ENCODE data around the gene XPO6. TPM values are rescaled to one million over a fixed set of nuclear protein-coding genes. Genes with fewer than 3 reads are reported as not detected.

The XPO6 gene
- total RNA-seq, 1 donor from 2014 or later = 232 TPM

DNA sequence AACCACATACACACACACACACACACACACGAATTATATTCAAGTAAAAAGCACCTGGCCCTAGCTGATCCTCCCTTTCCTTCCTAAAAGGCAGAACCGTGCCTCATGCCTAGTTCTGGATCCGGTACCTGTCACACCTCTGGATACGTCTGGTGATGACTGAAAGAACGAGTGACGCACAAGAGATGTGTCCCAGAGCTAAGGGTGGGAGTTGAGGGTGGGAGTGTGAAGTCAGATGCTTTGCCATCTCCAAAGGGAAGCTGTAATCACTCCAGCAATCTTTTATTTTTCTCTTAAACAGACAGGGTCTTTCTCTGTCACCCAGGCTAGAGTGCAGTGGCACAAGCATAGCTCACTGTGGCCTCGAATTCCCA lies 121.8 kb downstream of the XPO6 start:
- Mint-ChIP-seq H3K36me3 (ENCODE audit: unreplicated experiment) (no peaks in the 10 kb centered on the region), H3K27me3 (ENCODE audit: unreplicated experiment) (peaks cover 2% of the 10 kb centered on the region), H3K4me3 (ENCODE audit: unreplicated experiment) (no peak overlapping the region), H3K9me3 (ENCODE audit: unreplicated experiment) (peaks cover 2% of the 10 kb centered on the region), H3K27ac (ENCODE audit: unreplicated experiment) (no peak overlapping the region), H3K4me1 (ENCODE audit: low read depth, unreplicated experiment) (peaks cover 10% of the 10 kb centered on the region)
- no peak for DNase-seq
- TF ChIP-seq, protein P1, sequence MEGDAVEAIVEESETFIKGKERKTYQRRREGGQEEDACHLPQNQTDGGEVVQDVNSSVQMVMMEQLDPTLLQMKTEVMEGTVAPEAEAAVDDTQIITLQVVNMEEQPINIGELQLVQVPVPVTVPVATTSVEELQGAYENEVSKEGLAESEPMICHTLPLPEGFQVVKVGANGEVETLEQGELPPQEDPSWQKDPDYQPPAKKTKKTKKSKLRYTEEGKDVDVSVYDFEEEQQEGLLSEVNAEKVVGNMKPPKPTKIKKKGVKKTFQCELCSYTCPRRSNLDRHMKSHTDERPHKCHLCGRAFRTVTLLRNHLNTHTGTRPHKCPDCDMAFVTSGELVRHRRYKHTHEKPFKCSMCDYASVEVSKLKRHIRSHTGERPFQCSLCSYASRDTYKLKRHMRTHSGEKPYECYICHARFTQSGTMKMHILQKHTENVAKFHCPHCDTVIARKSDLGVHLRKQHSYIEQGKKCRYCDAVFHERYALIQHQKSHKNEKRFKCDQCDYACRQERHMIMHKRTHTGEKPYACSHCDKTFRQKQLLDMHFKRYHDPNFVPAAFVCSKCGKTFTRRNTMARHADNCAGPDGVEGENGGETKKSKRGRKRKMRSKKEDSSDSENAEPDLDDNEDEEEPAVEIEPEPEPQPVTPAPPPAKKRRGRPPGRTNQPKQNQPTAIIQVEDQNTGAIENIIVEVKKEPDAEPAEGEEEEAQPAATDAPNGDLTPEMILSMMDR (IDR thresholded peaks at IDR 0.05; ENCODE audit: partially characterized antibody, unreplicated experiment) = no peak

GRCh38 chr16:28089205-28089991 lies 122.4 kb downstream of the XPO6 start:
- DNase-seq = peak; percentile 2
- TF ChIP-seq, protein P1 (IDR thresholded peaks at IDR 0.05; ENCODE audit: partially characterized antibody, unreplicated experiment) = no peak
- Mint-ChIP-seq H3K36me3 (ENCODE audit: unreplicated experiment) (no peaks in the 10 kb centered on the region), H3K27me3 (ENCODE audit: unreplicated experiment) (peaks cover 2% of the 10 kb centered on the region), H3K4me1 (ENCODE audit: low read depth, unreplicated experiment) (peaks cover 10% of the 10 kb centered on the region), H3K9me3 (ENCODE audit: unreplicated experiment) (peaks cover 2% of the 10 kb centered on the region), H3K27ac (ENCODE audit: unreplicated experiment) (no peak overlapping the region), H3K4me3 (ENCODE audit: unreplicated experiment) (no peak overlapping the region)

DNA sequence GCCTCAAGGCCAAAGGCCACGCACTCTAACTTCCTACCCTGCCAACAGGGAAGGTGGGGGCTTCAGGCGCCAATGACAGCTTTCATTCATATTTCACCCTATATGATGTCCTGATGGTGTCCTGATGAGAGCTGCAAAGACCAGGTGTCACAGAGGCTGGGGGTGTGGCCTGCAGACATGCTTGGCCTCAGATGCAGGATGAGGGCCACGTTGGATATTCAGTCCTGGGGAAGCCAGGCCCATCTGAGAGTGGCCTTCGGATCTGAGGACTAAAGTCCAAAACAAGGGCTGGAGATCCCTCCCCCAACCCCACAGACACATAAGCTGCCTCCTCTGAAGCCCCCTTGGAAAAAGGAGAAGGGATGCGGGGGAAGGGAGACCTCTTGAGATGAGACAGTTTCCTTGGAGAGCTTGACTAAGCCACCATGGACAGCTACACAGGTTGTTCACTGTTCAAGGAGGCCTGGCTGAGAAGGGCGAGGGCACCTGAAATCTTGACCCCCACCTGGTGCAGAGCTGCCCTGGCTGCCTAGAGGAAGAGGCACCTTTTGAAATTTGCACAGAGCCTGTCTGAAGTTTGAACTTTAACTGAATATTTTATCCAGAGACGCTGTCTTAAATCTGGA lies 124.0 kb downstream of the XPO6 start:
- Mint-ChIP-seq H3K4me1 (ENCODE audit: low read depth, unreplicated experiment) (peaks cover 5% of the 10 kb centered on the region), H3K9me3 (ENCODE audit: unreplicated experiment) (peaks cover 2% of the 10 kb centered on the region), H3K4me3 (ENCODE audit: unreplicated experiment) (no peak overlapping the region), H3K27ac (ENCODE audit: unreplicated experiment) (no peak overlapping the region), H3K27me3 (ENCODE audit: unreplicated experiment) (peaks cover 2% of the 10 kb centered on the region), H3K36me3 (ENCODE audit: unreplicated experiment) (no peaks in the 10 kb centered on the region)
- no peak for DNase-seq
- TF ChIP-seq, protein P1 (IDR thresholded peaks at IDR 0.05; ENCODE audit: partially characterized antibody, unreplicated experiment) = no peak

DNA sequence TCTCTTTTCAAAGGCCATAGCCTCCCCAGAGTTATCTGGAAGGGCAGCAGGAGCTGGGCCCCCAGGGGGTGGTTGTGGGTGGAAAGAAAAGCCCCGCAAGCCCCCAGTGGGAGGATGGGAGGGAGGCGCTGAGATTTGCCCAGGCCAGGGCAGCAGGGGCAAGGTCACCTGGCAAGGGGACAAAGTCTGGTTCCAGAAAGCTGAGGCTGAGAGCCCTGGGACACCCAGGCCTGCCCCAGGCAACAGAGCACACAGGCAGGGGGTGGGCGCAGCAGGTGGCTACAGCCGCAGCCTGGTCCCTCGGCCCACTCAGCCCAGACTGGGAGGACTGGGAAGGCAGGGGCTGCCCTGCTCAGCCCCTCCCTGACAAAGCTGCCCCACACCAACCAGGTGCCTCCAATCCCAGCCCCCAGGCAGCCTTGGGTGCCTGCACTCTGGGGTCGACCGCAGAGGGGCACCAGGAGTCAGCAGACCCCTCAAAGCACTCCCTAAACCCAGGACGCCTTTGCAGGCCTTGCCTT lies 124.6 kb downstream of the XPO6 start:
- Mint-ChIP-seq H3K27me3 (ENCODE audit: unreplicated experiment) (peaks cover 2% of the 10 kb centered on the region), H3K4me3 (ENCODE audit: unreplicated experiment) (no peak overlapping the region), H3K9me3 (ENCODE audit: unreplicated experiment) (peaks cover 2% of the 10 kb centered on the region), H3K4me1 (ENCODE audit: low read depth, unreplicated experiment) (peaks cover 3% of the 10 kb centered on the region), H3K27ac (ENCODE audit: unreplicated experiment) (no peak overlapping the region), H3K36me3 (ENCODE audit: unreplicated experiment) (no peaks in the 10 kb centered on the region)
- TF ChIP-seq, protein P1 (IDR thresholded peaks at IDR 0.05; ENCODE audit: partially characterized antibody, unreplicated experiment) = no peak
- peak; percentile 11 for DNase-seq
